Measurements from ENCODE around the gene MAN1A2.

- TF ChIP-seq EZH2 (IDR thresholded peaks at IDR 0.05) = no peak
- TF ChIP-seq POLR2AphosphoS5 (IDR thresholded peaks at IDR 0.05; ENCODE audit: borderline replicate concordance, low read depth, low read length) = no peak
- no peak for TF ChIP-seq FOXP2 (optimal IDR thresholded peaks at IDR 0.05; ENCODE audit: control extremely low read depth, extremely low read length, insufficient read depth)
Measured at GRCh38 chr1:117359561-117360289, 7.5 kb upstream of the MAN1A2 start.
